Endodermal cell (in vitro differentiated cells): ENCODE results near the gene NR2C2AP. TPM values are rescaled to one million over a fixed set of nuclear protein-coding genes. Genes with fewer than 3 reads are reported as not detected.

Experiments
- DNase-seq: peaks from one replicate; pipeline ENCODE4 v3.0.0-alpha.2; 2017
- H3K27ac ChIP-seq: 2 replicates; pipeline ENCODE4 v1.5.1; 2013; ENCODE audit warnings: mild to moderate bottlenecking, low read depth, low read length, moderate library complexity
- H3K27me3 ChIP-seq: 2 replicates; pipeline ENCODE4 v1.6.1; 2013; ENCODE audit warnings: mild to moderate bottlenecking, low read length, moderate library complexity; ENCODE audit not compliant: insufficient read depth, control insufficient read depth, poor library complexity, severe bottlenecking
- H3K36me3 ChIP-seq: 2 replicates; pipeline ENCODE4 v1.7.0; 2013; ENCODE audit warnings: mild to moderate bottlenecking, low read length, moderate library complexity; ENCODE audit not compliant: control insufficient read depth, insufficient read depth
- H3K4me1 ChIP-seq: one replicate; pipeline ENCODE4 v1.7.0; 2013; ENCODE audit warnings: low read length; ENCODE audit not compliant: control insufficient read depth, insufficient read depth
- H3K4me3 ChIP-seq: 2 replicates; pipeline ENCODE4 v1.5.1; 2013; ENCODE audit warnings: mild to moderate bottlenecking, low read length, moderate library complexity
- H3K9ac ChIP-seq: 2 replicates; pipeline ENCODE4 v1.6.1; 2013; ENCODE audit warnings: mild to moderate bottlenecking, low read length, moderate library complexity; ENCODE audit not compliant: poor library complexity, severe bottlenecking; ENCODE audit errors: extremely low read depth
- H3K9me3 ChIP-seq: 2 replicates; pipeline ENCODE4 v1.6.1; 2013; ENCODE audit warnings: mild to moderate bottlenecking, low read length, moderate library complexity; ENCODE audit not compliant: control insufficient read depth
- H3K27ac Mint-ChIP-seq: 2 replicates; pipeline ENCODE4 v1.8.0; 2020; ENCODE audit warnings: mixed read lengths
- H3K27me3 Mint-ChIP-seq: 2 replicates; pipeline ENCODE4 v1.8.0; 2021; ENCODE audit warnings: mild to moderate bottlenecking, mixed read lengths; ENCODE audit not compliant: insufficient read depth
- H3K36me3 Mint-ChIP-seq: 2 replicates; pipeline ENCODE4 v1.8.0; 2020; ENCODE audit warnings: low read depth, mixed read lengths
- H3K4me1 Mint-ChIP-seq: 2 replicates; pipeline ENCODE4 v1.8.0; 2020; ENCODE audit warnings: mixed read lengths
- H3K4me3 Mint-ChIP-seq: 2 replicates; pipeline ENCODE4 v1.8.0; 2020; ENCODE audit warnings: mild to moderate bottlenecking, moderate library complexity, mixed read lengths
- H3K9me3 Mint-ChIP-seq: 2 replicates; pipeline ENCODE4 v1.8.0; 2020; ENCODE audit warnings: mild to moderate bottlenecking, mixed read lengths
- WGBS, 2 experiments: methylation state at CpG; one replicate each; pipeline versions ENCODE4 v1.1.5 to v1.1.7; 2013; ENCODE audit warnings: missing lambda C conversion rate in 2 of 2, mixed read lengths in 1 of 2; ENCODE audit not compliant: insufficient coverage in 1 of 2, insufficient read length in 1 of 2; 5-methylcytosine and 5-hydroxymethylcytosine counted together
- total RNA-seq, 2 donors: library from RNA; stranded (reverse); fragmentation: NEBNext Ultra II Directional in 1 of 2; extraction: Animal tissue kit (Norgen Biotek cat#: 25700) in 1 of 2; gene quantifications; 2 replicates in 1 of 2; 3 replicates in 1 of 2; pipeline ENCODE4 v1.2.1, GENCODE V29; 2021
- TF ChIP-seq, protein P1 (sequence below): fragments of 200-600 bp; sonication (generic); conservative IDR thresholded peaks from 2 replicates; pipeline ENCODE4 v1.5.0; 2021; ENCODE audit warnings: antibody characterized with exemption, mild to moderate bottlenecking

NR2C2AP gene
- total RNA-seq, 2 donors from 2014 or later: 14.7 to 17.2 TPM

DNA sequence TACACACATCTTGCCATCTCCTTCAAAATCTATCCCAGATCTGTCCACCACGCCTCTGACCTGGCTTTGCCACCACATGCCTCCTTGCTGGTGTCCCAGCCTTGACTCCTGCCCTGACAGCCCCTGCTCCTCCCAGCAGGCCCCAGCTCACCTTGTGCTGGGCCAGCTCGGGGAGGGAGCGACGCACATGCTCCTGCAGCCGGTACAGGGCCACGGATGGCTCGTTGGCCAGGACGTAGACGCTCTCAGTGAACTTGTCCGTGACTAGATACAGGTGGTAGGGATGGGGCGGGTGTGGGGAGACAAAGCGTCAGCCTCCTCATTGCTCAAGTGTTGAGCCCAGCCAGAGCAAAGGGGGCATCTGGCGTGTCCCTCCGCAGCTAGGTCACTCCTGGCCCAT is 16.5 kb downstream of the NR2C2AP start:
- no peak overlapping the region for H3K4me3 Mint-ChIP-seq

DNA sequence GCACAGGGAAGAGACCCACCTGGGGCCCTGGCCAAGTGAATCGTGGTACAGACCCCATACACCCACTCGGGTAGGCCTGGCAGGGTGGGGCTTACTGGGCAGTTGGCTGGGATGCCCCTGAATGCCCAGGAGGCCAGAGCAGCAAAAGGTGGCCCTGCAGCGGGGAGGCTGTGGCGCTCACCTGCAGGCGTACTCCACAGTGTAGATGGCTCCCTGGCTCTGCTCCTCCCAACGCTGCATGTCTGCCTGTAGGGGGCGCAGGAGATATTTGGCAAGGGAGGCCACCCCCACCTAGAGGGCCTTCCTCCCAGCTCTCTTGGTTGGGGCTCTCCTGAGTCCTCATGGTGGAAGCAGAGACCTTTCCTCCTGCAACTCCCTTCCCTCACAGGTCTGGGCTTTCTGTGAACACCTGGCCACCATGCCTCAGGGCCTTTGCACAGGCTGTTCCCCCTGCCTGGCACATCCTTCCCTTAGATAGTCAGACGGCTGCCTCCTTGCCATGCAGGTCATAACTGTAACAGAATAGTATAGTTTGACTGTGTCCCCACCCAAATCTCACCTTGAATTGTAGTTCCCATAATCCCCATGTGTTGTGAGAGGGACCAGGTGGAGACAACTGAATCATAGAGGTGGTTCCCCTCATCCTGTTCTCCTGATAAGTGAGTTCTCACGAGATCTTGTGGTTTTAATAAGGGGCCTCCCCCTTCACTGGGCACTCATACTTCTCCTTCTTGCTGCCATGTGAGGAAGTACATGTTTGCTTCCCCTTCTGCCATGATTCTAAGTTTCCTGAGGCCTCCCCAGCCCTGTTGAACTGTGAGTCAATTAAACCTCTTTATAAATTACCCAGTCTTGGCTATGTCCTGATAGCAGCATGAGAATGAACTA is 17.1 kb downstream of the NR2C2AP start:
- peak; percentile 96 for DNase-seq
- WGBS, 2 experiments: 71 to 83% methylated on average over 2 to 9 of the region's 9 CpGs
- Histone ChIP-seq H3K9me3 (no peaks in the 10 kb centered on the region), H3K36me3 (peaks cover 13% of the 10 kb centered on the region), H3K9ac (no peak overlapping the region), H3K4me3 (no peak overlapping the region), H3K27me3 (no peaks in the 10 kb centered on the region), H3K27ac (no peak overlapping the region), H3K4me1 (no peaks in the 10 kb centered on the region)
- no peaks in the 10 kb centered on the region for H3K4me1 Mint-ChIP-seq
- TF ChIP-seq, protein P1, sequence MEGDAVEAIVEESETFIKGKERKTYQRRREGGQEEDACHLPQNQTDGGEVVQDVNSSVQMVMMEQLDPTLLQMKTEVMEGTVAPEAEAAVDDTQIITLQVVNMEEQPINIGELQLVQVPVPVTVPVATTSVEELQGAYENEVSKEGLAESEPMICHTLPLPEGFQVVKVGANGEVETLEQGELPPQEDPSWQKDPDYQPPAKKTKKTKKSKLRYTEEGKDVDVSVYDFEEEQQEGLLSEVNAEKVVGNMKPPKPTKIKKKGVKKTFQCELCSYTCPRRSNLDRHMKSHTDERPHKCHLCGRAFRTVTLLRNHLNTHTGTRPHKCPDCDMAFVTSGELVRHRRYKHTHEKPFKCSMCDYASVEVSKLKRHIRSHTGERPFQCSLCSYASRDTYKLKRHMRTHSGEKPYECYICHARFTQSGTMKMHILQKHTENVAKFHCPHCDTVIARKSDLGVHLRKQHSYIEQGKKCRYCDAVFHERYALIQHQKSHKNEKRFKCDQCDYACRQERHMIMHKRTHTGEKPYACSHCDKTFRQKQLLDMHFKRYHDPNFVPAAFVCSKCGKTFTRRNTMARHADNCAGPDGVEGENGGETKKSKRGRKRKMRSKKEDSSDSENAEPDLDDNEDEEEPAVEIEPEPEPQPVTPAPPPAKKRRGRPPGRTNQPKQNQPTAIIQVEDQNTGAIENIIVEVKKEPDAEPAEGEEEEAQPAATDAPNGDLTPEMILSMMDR: peak; percentile 95
- no peaks in the 10 kb centered on the region for H3K27me3 Mint-ChIP-seq
- H3K4me3 Mint-ChIP-seq: no peak overlapping the region
- peaks cover 40% of the 10 kb centered on the region for H3K36me3 Mint-ChIP-seq
- H3K9me3 Mint-ChIP-seq: no peaks in the 10 kb centered on the region
- peak overlapping the region; percentile 85 for H3K27ac Mint-ChIP-seq

More for the DNA sequence above, 16.5 kb downstream of the NR2C2AP start:
- 95 to 96% methylated on average over 13 to 14 of the region's 14 CpGs for WGBS, 2 experiments
- Mint-ChIP-seq H3K27me3 (no peaks in the 10 kb centered on the region), H3K36me3 (peaks cover 34% of the 10 kb centered on the region), H3K27ac (peak overlapping the region; percentile 85), H3K4me1 (no peaks in the 10 kb centered on the region), H3K9me3 (no peaks in the 10 kb centered on the region)
- Histone ChIP-seq H3K27ac (no peak overlapping the region), H3K36me3 (peaks cover 7% of the 10 kb centered on the region), H3K4me3 (no peak overlapping the region), H3K4me1 (no peaks in the 10 kb centered on the region), H3K9ac (no peak overlapping the region), H3K27me3 (no peaks in the 10 kb centered on the region), H3K9me3 (no peaks in the 10 kb centered on the region)
- TF ChIP-seq, protein P1: no peak
- DNase-seq: no peak

DNA sequence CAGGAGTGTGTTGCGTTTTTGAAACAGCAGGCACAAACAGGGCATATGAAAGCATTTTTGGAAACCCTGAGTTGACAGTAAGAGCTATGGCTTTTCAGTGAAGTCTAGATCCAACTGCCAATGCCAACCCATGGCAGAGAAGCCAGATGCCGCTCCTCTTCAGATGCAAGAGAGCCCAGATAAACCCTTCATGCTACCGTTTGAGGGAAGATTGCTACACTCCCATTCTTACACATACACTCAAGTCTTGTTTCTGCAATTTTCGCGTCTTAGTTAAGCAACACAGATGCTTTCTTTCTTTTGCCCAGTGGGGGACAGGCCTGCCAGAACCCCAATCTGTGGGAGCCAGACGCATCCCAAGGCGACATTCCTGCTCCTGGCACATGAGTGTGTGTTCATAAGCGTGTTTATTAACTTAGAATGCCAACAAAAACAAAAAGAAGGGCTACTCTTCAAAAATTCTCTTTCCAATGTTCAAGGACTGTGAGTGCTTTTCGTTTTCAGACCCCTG is 21.7 kb downstream of the NR2C2AP start:
- H3K4me1 ChIP-seq: no peaks in the 10 kb centered on the region
- no peak overlapping the region for H3K4me3 ChIP-seq
- WGBS, 2 experiments: 92 to 95% methylated on average over 8 to 9 of the region's 9 CpGs
- Mint-ChIP-seq H3K9me3 (no peaks in the 10 kb centered on the region), H3K27ac (peak overlapping the region; percentile 20), H3K27me3 (no peaks in the 10 kb centered on the region), H3K4me3 (no peak overlapping the region), H3K36me3 (peaks cover 45% of the 10 kb centered on the region), H3K4me1 (no peaks in the 10 kb centered on the region)
- H3K9me3 ChIP-seq: no peaks in the 10 kb centered on the region
- H3K27me3 ChIP-seq: no peaks in the 10 kb centered on the region
- H3K9ac ChIP-seq: no peak overlapping the region
- TF ChIP-seq, protein P1: no peak
- H3K36me3 ChIP-seq: peaks cover 19% of the 10 kb centered on the region
- no peak overlapping the region for H3K27ac ChIP-seq
- no peak for DNase-seq
